Right renal pelvis (tissue), 4 donors: Measurements from ENCODE around the gene DCDC1. TPM values are rescaled to one million over a fixed set of nuclear protein-coding genes. Genes with fewer than 3 reads are reported as not detected.
A peak's percentile ranks its signal among the peaks of the same experiment; 100 is the strongest.

Experiments
- DNase-seq, 4 donors: peaks; one replicate each; pipeline ENCODE4 v3.0.0-alpha.2; 2013; ENCODE audit warnings: low read depth in 4 of 4, low spot score in 3 of 4, missing footprints in 1 of 4
- polyA plus RNA-seq, 4 donors: library from polyadenylated mRNA; unstranded; fragments of 120-200 nt; gene quantifications; one replicate each; pipeline ENCODE4 v1.2.1, GENCODE V29; 2013; ENCODE audit not compliant: insufficient read length in 4 of 4

DCDC1 gene
- polyA plus RNA-seq, 4 donors, result 3.4 to 5.7 (median 5.0) TPM

DNA sequence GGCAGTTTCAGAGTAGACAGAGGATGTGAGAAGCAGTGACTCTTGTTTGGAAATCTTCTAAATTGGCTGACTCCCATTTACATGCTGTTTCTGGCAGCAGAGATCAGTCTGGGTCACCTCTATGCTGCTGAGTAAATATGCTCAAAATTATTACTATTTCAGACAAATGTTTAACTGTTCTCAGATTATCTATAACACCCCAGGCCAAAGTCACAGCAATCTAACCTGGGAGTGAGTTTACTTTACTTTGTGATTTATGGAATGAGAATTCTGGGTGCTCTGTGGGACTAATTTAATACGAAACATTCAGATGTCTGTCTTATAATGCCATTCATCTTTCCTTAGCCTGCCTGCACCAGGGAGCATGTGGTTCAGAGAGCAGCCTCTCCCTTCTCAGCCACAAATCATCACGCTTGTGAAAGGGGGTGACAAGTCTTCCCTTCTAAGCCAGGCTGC lies 500.9 kb downstream of the DCDC1 start:
- peak in 2 of 4 donors; percentile 12 to 37 for DNase-seq

DNA sequence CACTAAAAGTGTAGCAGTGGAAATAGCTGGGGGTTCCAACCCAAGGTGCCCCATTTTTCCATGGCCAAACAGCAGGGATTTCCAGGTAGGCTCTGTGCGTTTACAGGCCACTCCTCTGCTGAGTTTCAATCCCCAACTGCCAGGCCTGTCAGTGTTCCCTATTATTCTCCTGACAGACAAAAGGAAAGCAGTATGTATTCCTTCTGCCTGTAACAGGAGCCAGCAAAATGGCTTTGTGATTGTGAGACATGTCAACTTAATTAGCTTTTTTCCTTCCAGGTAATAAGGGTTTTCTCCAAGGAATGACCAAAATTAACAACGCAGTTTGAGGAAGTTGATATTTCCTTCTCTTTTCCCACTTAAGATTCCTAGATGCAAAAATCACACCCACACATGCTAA lies 506.3 kb downstream of the DCDC1 start:
- DNase-seq, result no peak

DNA sequence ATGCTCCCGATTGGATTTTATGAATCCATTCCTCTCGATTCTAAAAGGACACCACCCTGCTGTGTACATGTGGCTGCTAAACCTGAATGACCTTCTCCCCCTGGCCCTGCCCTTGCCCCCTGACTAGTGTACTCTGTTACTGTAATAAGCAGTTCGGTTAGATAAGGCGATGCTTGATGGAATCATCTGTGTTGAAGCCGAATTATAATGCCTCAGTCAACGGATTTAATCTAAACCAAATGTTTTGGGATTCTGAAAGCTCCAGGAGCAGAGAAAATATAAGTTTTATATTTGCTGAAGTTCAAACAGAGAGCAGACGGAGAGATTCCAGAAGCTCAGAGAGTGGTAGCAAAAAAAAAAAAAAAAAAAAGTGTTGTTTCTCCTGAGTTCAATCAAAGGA lies 508.0 kb downstream of the DCDC1 start:
- no peak for DNase-seq

DNA sequence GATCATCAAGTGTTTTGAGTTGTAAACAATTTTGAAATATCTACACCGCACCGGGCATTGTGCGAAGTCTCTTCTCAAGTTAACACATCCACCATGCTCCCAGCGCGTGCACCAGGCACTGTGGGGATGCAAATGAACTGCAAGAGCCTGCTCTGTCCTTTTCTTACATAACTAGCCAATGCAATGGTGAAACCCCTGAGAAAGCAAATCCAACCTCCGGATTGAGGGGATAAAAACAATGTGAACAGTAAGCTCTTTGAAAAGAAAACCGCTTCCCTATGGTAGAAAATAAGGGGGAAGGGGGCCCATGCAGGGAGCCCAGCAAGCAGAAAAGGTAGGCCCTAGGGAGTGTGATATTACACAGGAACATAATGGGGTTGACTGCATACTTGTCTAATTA lies 508.5 kb downstream of the DCDC1 start:
- no peak for DNase-seq

DNA sequence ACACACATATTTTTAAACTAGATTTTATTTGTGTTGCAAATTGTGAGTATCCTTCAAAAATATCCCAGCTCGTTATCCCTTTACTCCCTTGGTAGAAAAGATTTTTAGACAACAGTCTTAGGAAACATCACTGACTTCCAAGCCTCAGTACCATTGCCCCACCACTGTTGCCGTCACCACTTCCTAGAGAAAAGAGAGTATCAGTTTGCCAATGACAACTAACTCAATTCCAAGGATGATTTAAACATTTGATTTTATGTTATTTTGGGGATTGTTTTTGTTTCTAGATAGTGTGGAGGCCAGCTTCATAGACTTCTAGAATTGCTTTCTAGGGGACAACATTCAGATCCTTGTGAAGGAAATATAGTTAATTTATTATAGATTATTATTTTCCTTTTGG lies 509.4 kb downstream of the DCDC1 start:
- no peak for DNase-seq

DNA sequence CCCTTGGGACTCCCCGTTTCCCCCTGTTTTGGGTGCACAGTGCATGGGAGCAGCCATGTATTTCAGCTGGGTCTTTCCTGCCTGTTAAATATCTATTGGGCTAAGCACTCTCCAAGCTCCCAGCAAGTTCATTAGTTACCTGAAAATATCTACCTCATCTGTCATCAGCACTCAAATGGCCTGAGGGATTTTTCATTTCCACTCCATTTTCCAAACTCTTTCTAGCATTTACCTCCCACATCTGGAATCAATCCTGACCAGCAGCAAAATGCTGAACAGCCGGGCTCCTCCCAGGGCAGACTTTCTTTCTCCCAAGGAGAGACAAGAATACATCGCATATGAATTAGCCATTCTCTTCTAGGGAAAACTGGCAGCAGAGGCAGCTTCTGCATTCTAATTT lies 509.9 kb downstream of the DCDC1 start:
- no peak for DNase-seq

DNA sequence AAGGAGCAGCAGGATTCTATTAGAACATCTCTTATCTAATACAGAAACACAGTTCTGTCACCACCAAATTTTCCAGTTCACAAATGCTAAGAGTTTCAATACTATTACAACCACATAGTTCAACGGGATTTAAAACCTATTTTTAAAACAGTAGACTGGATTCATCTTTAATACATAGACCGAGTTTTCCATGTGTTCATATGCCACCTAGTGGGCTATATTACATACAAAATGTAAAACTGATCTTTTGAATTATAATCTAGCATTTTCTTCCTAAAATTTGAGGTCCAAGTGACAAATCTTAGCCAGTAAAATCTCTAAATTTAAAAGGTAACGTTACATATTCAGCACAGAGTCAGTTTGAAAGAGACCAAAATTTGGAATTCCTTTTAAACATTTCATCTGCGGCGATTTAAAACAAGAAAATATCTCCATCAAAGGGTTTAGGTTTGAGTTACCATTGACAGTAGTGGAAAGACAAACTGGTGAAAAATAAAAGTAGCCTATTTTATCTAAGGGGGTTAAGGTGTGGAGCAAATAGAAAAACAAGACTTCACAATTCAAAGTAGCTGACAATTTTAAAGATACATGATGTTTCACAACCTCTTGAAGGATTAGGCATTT lies 514.0 kb downstream of the DCDC1 start:
- DNase-seq, result peak in 1 of 4 donors; percentile 18

DNA sequence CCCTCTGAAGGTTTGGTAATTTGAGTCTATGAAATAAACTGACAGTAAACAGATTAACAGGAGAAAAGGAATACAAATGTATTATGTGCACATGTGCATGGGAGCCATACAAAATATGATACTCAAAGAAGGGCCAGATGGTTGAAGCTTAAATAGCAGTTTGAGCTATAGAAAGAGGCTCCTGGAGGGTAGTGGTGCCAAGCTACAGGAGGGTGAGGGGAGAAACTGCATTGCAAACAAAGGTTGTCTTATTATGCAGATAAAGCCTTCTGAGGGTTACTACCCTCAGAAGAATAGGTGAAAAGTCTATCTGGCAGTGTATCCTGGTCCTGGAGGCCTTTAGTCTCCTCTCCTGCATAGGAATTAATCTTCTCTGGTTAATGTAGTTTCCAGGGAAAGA lies 516.1 kb downstream of the DCDC1 start:
- no peak for DNase-seq

DNA sequence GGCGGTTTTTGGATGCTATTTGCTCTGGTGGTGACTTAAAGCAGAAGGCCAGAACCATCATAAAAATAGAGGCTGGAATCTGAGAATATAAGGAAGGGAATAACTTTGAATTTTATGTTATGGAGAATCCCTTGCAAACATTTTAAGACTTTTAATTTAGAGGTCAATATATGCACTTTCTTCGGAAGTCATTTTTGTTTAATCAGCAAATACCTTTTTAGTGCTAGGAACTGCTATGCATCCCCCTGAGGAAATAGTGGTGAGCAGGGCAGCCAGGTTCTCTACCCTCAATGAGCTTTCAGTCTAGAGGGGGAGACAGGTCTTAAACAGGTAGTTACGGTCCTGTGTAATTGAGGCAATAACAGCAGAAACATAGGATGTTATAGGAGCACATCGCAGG lies 516.9 kb downstream of the DCDC1 start:
- DNase-seq, result no peak

DNA sequence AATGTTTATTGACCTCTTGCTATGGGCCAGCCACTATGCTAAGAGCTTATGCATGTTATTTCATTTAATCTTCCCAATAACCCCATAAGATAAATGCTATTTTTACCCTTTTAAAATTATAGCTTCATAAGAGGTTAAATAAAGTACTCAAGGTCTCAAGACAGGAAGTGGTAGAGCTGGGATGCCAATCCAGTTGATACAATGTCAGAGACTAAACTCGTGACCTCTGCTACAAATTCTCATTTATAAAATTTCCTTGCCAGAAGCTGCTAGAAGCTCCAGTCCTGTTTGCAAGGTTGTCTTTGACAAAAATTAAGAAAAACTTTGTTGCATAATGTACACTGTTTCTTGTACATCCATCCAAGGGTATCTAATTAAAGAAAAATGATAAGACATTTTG lies 517.4 kb downstream of the DCDC1 start:
- DNase-seq, result no peak

DNA sequence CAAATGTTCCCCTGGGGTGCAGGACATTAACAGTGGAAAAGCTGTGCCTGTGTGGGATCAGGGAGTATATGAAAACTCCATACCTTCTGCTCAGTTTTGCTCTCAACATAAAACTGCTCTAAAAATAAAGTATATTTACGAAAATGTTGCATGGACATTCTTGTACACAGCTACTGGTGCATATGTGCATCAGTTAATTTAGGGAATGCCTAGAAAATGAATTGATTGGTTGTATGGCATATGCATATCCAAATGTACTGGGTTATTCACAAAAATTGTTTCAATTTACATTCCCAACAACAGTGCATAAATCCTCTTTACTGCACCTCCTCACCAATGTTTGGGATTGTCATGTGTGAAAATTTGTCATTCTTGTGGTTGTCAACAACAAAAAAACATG lies 532.3 kb downstream of the DCDC1 start:
- DNase-seq, result no peak

DNA sequence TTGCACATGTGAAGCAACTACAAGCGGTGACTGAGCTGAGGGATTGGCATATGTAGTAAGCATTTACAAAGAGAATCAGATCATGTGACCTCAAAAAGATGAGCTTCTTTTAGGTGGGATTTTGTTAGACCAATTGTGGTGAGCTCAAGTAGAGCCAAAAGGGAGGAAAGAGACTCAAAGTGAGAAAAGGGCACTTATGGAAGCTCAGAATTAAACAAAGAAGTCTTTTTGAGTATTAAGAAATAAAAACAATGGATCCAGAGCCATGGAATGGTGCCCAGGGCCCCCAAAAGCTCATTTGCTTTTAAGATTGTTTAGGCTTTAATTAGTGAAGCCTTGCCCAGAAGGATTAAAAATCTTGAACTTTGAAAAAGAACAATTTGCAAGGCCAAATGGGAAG lies 536.7 kb downstream of the DCDC1 start:
- no peak for DNase-seq

DNA sequence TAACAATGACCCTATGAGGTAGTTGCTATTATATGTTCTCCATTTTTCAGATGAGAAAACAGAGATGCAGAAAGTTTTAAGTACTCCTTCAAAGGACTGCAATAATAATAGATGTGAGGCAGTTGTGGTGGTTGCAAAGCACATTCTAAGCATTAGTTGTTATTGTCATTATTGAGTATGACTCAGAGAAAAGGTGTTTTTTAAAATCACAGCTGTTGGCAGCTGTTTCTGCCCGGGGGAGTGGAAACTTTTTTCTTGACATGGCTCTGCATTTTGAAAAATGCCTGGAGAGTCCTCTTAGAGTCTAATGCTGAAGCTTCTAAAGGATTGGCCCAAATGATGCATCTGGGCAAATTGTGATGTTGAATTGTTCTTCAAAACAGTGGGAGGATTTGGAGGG lies 538.9 kb downstream of the DCDC1 start:
- no peak for DNase-seq

DNA sequence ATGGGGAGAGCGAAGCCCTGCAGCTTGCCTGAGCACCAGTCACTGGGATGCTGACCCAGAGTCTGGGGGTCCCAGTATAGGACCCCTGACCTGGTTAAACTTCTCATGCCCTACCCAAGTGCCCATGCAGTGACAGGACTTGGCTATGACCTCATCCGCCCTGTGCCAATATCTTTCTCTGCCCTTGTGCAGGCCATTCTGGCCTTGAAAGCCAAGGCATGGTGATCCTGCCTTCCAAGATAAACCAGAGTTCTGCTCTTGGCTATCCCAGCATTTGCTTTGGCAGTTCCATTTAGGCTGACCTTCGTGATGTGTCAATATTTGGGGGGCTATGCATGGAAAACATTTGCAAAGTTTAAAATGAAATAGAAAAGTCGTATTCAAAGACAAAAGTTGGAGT lies 542.6 kb downstream of the DCDC1 start:
- no peak for DNase-seq

DNA sequence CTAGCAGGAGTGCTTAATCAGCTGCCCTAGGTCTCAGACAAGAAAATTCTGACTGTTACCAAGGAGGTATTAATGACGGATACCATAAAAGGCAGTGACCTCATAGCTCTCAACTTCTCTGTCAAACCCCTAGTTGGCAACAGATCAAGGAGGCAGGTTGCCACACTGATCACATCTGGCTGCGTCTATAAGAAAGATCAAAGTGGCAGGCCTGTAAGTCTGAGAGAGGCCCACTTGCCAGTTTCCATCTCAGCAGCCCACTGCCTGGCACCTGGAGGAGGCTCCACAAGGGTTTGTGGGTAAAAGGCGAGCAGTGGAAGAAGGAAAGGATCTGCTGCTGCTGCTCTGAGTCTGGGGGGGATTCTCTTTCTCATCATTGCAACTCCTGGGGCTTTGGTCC lies 543.8 kb downstream of the DCDC1 start:
- no peak for DNase-seq

DNA sequence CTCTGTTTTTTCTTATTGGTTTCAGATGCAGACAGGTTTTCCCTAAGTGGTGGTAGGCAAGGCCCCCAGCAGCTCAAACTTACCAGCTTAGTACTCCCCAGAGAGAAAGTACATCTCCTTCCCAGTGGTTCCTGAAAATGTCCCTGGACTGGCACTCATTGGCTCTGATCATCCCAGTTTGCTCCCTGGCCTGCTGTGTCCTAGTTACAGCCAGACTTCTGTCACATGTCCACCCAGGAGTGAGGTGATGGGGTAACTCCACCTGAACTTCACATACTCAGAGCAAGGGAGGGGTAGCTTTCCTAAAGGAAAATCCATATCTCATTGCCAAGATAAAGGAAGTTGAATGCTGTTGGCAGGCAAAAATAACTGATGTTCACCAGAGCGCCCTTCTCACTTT lies 546.4 kb downstream of the DCDC1 start:
- DNase-seq, result no peak

DNA sequence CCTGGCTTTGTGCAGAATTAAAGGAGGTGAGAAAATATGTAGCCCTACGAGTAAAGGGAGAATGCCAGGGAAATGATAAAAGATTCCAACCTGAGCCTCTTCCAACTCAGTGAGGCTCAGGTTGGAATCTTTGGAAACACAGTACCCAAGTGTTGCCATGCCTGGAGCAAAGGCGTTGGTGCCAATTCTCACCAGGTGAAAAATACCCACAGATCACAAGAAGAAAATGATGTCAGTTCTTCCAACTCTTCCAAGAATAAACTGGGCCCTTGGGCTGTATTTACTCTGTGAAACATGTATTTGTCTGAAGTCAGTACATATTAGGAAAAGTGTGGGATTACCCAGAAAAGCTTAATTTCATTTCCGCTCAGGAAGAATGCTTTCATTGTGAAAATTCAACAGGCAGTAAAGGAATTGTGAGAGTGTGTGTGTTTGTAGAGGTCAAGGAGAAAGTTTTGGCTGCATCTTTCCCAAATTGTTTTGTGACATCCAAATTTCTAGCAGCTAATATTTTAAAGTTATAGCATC lies 548.0 kb downstream of the DCDC1 start:
- no peak for DNase-seq

DNA sequence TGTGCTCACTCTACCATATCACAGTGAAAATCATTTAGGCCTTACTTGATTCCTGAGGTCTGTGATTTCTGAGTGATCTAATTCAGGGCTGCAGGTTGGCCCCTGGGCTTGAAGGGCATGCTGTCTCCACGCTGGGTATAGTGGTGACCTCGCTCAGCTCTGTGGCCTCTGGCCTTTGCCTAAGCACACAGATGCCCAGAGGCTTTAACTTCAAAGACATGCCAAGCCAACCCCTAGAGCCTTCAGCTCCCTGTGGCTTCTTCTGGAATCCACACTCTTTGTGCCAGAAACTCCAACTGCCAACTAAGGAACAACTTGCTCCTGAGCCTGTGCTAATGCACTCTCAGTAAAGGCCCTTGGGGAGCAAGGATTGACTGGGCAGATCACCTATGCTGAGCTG lies 550.8 kb downstream of the DCDC1 start:
- DNase-seq, result no peak

DNA sequence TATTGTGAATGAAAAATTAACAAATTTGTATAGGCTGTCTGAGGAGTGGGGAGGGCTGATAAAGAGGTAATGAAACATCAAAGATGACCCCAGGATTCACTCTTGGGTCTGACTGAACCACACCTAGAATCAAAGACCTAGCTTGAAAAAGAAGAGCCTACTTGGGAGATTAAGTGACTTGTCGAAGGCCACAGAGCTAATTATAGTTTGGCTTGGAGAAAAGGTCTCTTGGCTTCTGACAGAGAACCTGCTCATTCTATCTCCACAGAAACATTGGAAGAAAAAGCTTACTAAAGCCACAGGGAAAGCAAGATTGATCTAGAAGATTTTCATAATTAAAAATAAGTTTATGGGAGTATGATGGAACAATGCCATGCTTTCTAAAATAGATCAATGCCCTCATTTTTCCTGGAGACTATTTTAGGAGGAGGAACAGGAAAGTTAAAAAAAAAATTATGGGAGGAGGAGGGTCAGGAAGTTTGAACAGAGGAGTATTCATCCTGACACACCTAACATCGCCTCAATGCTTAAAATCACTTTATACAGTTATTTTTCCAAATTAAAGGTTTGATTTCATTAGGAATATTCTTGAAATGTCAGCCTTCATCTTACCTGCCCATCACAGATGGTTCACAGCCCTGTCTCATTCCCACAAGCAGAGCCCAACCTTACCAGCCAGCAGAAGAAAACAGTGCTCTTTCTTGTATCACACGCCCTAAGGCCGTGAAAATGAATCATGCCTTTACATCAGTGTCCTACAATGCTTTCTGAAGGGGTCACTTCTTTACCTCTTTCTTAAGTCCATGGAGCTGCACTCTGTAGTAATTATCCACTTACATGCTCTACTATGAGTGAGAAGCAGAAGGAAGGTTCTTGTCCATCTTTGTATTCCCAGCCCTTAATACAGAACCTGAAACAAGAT lies 552.3 kb downstream of the DCDC1 start:
- DNase-seq, result no peak

DNA sequence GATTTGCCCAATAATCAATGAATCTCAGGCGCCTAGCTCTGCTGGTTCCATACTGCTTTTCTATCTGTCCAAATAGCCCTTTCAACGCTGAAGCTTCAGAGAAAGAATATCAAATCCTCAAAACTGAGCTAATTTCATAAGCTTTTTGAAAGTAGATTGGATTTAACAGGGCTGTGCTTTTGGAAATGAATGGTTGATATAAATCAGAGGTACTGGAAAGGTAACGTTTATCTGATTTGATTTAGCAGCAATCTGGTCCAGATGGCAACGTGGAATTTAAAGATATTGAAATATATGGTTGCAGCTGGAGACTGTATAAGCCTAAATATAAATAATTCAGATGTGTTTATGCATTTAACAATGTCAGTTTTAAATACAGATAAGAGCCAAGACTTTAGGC lies 553.9 kb downstream of the DCDC1 start:
- DNase-seq, result no peak

DNA sequence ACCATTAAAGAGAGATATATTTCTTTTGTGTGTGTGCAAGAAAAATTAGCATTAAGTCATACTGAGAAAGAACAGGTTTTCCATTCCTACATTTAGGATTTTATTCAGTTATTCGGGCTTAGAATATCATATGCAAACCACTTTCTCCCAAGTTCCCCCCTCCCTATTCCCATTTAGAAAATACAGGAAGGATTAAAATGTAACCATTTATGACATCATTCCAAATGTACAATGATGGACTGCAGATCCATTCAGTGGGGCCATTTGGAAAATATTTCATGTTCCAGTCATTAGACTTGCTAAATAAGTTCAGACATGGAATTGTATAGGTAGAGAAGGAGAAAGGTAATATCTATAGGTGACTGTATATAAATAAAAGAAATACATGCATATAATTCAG lies 554.8 kb downstream of the DCDC1 start:
- no peak for DNase-seq
